Measurements from ENCODE around the gene BAD. TPM values are rescaled to one million over a fixed set of nuclear protein-coding genes. Genes with fewer than 3 reads are reported as not detected.
A peak's percentile ranks its signal among the peaks of the same experiment; 100 is the strongest.

BAD gene
- total RNA-seq, 1 donor from 2014 or later, result 156 TPM

DNA sequence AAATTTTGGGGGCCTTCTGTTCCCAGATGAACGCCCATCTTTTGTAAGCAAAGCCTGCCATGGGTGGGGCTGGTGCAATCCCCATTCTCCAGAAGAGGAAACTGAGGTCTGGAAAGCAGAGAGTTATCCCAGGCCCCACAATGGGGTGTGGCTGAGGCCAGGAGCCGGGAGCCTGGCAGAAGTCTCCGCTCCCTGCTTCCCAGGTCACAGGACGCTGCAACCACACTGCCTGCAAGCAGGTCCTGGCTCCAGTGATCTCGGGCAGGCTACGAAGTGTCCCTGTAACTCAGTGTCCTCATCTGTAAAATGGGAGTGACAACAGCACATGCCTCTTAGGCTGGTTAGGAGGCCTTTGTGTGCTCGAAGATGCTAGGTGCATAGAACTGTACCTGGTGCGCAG, 31.4 kb downstream of the BAD start:
- TF ChIP-seq, protein P1, sequence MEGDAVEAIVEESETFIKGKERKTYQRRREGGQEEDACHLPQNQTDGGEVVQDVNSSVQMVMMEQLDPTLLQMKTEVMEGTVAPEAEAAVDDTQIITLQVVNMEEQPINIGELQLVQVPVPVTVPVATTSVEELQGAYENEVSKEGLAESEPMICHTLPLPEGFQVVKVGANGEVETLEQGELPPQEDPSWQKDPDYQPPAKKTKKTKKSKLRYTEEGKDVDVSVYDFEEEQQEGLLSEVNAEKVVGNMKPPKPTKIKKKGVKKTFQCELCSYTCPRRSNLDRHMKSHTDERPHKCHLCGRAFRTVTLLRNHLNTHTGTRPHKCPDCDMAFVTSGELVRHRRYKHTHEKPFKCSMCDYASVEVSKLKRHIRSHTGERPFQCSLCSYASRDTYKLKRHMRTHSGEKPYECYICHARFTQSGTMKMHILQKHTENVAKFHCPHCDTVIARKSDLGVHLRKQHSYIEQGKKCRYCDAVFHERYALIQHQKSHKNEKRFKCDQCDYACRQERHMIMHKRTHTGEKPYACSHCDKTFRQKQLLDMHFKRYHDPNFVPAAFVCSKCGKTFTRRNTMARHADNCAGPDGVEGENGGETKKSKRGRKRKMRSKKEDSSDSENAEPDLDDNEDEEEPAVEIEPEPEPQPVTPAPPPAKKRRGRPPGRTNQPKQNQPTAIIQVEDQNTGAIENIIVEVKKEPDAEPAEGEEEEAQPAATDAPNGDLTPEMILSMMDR (conservative IDR thresholded peaks at IDR 0.05; ENCODE audit: low read depth, low read length), result no peak
- no peak overlapping the region for H3K4me3 ChIP-seq (ENCODE audit: low read depth, low read length)
- DNase-seq (ENCODE audit: low read depth), result no peak

DNA sequence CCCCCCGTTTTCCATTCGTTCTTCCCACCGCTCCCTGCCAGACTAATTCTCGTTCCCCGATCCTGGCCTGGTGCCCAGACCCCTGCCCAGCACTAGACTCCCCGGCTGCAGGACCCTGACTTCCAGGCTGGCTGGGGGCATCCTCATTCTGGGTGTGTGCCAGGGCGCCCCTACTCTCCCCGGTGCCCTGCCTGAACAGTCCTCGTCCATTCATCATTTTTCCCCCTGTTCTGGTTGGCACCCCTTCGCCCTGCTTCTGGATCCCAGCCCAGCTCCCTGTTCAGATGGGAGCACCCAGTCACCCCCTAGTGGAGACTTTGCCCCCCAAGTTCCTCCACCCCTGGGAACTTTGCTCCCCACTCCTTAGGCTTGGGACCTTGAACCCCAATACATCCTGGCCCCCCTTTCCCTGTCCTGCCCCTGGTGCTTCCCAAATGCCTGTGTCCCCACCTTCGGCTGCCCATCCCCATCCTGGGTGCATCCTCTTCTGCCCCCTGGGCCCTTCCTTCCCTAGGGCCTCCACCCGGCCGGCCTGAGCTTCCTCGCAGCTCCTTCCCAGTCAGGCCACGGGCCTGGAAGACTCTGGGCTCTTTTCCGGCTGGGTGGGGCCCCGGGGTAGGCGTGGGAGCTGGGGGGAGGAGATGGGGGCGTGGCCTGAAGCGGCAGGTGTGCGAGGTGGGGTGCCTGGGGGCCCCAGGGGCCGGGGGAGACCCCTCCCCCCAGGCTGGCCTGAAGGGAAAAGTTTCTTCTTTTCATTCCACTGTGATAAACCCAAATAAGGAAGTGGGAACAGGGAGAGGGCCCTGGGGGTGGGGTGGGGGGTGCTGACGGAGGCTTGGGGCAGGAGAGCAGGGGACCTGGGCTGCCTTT, 32.2 kb downstream of the BAD start:
- DNase-seq (ENCODE audit: low read depth), result no peak
- TF ChIP-seq, protein P1 (conservative IDR thresholded peaks at IDR 0.05; ENCODE audit: low read depth, low read length), result peak; percentile 54
- peak overlapping the region; percentile 95 for H3K4me3 ChIP-seq (ENCODE audit: low read depth, low read length)

DNA sequence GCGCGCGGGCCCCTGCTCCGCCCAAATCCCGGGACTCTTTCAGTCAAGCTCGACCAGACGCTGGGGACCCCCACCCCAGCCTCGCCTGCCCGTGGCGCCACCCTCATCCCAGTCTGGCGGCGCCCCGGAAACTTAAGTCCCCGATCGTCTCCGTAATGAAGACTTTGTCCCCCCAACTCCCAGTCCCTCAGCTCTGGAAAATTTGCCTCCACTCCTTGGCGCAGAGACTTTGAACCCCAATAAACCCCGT, 32.8 kb downstream of the BAD start:
- DNase-seq (ENCODE audit: low read depth), result no peak
- TF ChIP-seq, protein P1 (conservative IDR thresholded peaks at IDR 0.05; ENCODE audit: low read depth, low read length), result no peak
- H3K4me3 ChIP-seq (ENCODE audit: low read depth, low read length), result peak overlapping the region; percentile 95

DNA sequence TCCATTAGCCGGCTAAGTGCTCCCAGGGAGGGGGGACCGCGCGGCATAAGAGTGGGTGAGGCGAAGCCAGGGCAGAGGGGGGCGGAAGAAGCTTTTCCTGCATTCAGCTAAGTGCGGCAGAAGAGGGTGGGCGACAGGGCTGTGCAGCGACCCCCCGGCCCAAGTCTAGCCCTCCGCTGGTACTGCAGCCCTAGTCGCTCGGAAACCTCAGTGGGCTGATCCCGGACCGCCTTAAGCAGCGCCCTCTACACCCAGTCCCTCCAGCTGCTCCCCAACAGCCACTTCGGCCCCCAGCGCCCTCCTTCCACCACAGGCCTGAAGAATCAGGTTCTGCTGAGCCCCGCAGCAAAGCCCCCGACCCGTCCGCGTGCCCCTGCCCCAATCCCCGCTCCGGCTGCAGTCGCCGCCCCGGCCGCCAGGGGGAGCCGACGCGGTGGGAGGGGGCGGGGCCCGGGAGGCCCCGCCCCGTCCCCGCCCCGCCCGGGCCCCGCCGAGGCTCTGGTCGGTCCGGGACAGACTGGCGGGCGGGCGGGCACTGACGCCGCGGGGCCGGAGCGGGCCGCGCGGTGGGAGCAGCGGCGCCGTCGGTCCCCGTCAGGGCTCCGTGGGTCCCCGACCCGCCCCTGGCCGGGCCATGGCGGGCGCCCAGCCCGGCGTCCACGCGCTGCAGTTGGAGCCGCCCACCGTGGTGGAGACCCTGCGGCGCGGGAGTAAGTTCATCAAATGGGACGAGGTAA, 33.3 kb downstream of the BAD start, which contains the start of gene PLCB3:
Gene PLCB3, plus strand, starts transcription at position 515 of the 737 bp plus-strand sequence. Its CDS starts 120 bp downstream, at position 635.
- TF ChIP-seq, protein P1 (conservative IDR thresholded peaks at IDR 0.05; ENCODE audit: low read depth, low read length), result peak; percentile 61
- no peak for DNase-seq (ENCODE audit: low read depth)
- H3K4me3 ChIP-seq (ENCODE audit: low read depth, low read length), result peak within 1 kb of the TSS; percentile 95

DNA sequence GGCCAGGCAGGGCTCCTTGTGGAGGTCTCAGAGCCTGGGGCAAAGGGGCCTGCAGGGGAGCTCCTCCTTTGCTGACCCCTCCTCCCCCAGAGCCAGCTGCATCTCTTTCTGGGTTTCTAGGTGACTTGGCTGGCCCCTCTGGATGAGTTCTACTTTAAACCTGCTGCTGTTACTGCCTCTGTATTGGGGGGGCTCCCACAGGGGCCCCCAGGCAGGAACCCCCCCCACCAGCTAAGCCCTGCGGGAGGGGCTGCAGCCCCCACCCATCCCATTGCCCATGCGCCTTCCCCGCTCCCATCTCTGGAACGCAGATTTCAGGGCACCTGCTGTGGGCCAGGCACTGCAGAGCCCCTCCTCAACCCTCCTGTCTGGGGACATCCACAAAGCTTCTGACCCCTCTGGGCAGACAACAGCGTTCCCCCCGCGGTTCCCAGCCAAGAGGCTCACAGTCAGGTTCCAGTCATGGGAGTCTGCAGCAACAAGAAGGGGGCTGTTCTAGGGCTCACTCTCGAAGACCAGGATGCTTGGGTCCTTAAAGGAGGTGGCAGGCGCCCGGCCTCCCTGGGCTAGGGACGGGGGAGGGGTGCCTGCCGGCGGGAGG, 34.0 kb downstream of the BAD start:
- TF ChIP-seq, protein P1 (conservative IDR thresholded peaks at IDR 0.05; ENCODE audit: low read depth, low read length), result no peak
- peak overlapping the region; percentile 95 for H3K4me3 ChIP-seq (ENCODE audit: low read depth, low read length)
- DNase-seq (ENCODE audit: low read depth), result no peak

DNA sequence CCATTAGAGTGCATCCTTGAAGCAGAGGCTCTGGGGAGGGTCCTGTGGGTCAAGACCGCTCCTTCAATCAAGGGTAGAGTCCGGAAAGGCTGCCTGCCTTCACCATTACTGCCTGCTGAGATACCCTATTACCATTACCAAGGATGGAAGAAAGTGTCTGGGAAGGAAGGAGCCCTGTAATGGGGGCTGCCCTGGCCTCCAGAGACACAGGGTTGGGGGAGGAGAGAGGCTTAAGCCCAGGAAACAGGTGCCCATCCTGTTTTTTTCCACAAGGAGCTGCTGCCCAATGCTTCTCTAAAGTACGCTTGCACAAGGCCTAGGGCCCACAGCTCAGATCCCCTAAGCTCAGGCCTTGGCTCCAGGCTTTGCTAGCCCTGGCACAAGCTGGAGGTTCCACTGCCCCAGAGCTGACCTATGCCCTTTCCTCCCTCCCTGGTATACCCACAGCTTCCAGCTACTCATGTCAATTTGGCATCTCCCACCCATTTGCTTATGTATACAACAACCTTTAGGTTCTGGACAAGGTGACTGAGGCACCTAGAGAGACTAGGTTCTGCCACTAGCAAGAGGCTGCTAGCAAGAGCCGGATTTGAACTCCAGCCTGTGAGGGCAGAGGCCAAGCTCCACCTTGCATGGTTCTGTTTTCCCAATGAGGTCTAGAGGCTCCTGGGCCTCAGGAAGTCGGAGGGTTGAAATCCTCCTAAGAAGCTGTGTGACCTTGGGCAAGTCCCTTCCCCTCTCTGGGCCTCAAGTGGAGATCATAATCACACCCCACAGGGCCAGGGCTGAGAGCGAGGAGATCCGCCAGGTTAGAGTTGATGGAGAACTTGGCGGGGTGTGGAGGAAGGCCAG, 34.7 kb downstream of the BAD start:
- TF ChIP-seq, protein P1 (conservative IDR thresholded peaks at IDR 0.05; ENCODE audit: low read depth, low read length), result no peak
- H3K4me3 ChIP-seq (ENCODE audit: low read depth, low read length), result no peak overlapping the region
- DNase-seq (ENCODE audit: low read depth), result no peak
